Fibroblast of the aortic adventitia (primary cell): ENCODE data around the gene SLX9. TPM values are rescaled to one million over a fixed set of nuclear protein-coding genes. Genes with fewer than 3 reads are reported as not detected.

ENCODE experiments used
- DNase-seq: peaks from one replicate; pipeline ENCODE4 v3.0.0-alpha.2; 2010; ENCODE audit warnings: low read depth
- H3K4me3 ChIP-seq: 2 replicates; pipeline ENCODE4 v1.5.1; 2011; ENCODE audit warnings: low read depth, mild to moderate bottlenecking, control low read depth, low read length, moderate library complexity
- total RNA-seq: library from RNA; depleted of rRNA; stranded (reverse); fragments of >200 nt; gene quantifications from 2 replicates; pipeline ENCODE4 v1.2.3, GENCODE V29; 2012; ENCODE audit warnings: low replicate concordance
- TF ChIP-seq, protein P1 (sequence below): IDR thresholded peaks from 2 replicates; pipeline ENCODE4 v1.5.1; 2011; ENCODE audit warnings: mild to moderate bottlenecking, low read length, control low read depth, inconsistent platforms; ENCODE audit not compliant: insufficient read depth

SLX9 gene
- total RNA-seq, 1 donor = 6.0 TPM

DNA sequence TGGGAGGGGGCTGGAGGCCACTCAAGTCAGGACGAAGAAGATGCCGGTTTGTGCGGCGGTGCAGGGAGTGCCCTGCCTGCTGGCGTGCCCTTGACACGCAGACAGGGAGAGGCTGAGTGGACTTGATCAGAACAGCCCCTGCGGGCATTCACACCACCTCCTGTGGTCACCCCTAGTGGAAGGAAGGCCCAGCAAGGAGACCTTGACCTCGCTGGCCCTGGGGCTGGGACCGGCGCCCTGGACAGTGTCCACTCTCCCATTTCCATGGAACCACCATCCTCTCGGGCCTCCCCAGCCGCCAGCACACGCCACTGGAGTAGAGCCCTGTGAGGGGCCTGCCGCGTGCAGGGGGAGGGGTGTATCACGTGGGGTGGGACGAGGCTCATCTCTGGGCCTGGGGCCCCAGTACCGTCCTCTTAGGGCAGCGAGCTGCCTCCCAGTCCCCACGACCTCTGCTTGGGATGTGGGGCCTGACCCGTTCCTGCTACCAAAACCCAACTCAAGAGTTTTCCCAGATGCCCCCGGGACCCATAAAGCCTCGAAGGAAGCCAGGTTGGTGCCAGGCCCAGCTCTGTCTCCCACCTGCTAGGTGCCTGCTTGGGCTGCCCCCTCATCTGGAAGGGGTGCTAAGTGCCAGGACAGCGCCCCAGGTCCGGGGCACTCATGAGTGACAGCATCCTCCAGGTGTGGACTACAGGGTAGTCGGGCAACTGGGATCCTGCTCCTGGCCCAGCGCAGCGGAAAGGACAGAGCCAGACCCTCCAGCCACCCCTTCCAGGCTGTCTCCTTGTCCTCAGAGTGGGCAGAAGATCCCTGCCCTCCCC, 62.8 kb downstream of the SLX9 start:
- TF ChIP-seq, protein P1, sequence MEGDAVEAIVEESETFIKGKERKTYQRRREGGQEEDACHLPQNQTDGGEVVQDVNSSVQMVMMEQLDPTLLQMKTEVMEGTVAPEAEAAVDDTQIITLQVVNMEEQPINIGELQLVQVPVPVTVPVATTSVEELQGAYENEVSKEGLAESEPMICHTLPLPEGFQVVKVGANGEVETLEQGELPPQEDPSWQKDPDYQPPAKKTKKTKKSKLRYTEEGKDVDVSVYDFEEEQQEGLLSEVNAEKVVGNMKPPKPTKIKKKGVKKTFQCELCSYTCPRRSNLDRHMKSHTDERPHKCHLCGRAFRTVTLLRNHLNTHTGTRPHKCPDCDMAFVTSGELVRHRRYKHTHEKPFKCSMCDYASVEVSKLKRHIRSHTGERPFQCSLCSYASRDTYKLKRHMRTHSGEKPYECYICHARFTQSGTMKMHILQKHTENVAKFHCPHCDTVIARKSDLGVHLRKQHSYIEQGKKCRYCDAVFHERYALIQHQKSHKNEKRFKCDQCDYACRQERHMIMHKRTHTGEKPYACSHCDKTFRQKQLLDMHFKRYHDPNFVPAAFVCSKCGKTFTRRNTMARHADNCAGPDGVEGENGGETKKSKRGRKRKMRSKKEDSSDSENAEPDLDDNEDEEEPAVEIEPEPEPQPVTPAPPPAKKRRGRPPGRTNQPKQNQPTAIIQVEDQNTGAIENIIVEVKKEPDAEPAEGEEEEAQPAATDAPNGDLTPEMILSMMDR = no peak
- H3K4me3 ChIP-seq = no peak overlapping the region
- no peak for DNase-seq

DNA sequence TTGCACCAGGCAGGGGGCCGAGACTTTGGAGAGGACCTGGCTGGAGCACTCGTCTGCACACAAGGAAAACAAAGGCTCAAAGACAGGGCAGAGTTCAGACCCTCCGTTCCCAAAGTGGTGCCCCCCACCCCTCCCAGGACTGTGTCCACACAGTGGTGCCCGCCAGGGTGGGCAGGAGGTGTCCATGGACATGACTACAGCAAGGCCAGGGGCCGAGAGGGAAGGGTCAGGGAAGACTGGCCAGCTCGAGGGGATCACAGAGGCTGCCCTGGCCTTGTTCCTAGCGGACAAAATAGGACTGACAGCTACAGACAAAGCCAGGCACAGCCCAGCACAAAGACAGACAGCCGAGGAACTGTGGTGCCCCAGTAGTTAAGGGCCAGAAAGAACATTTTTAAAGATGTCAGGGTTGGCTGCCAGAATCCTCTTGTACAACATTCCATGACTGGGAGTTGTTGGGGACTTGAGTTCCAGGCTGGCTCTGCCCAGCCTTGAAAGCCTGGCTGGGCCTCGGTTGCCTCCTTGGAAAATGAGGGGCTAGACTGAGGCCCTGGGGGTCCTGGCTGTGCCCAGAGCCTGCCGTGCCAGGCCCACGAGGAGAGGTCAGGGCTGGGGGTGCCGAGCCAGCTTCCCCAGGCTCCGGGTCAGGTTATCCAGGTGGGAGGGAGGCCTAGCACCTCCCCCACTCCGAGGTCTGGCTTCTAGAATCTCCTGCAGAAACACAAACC, 63.7 kb downstream of the SLX9 start:
- no peak overlapping the region for H3K4me3 ChIP-seq
- TF ChIP-seq, protein P1 = no peak
- DNase-seq = no peak

DNA sequence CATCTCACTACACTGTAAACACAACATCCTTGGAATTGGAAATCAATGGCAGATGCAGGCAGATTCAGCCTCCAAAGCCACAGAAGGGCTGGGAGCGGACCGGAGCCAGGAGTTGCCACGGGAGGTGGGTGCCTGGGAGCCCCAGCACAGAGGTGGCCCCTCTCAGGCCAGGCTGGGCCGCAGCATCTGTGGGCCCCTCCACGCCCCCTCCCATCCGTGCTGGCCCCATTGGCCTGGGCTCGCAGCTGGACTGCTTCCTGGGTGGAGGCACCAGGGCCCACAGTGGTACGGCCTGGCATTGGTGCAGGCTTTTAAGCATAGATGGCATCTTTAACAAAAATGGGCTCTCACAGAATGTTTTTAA, 64.2 kb downstream of the SLX9 start:
- H3K4me3 ChIP-seq = no peak overlapping the region
- TF ChIP-seq, protein P1 = no peak
- DNase-seq = no peak

GRCh38 chr21:45004481-45005247, 64.8 kb downstream of the SLX9 start:
- H3K4me3 ChIP-seq = no peak overlapping the region
- DNase-seq = no peak

DNA sequence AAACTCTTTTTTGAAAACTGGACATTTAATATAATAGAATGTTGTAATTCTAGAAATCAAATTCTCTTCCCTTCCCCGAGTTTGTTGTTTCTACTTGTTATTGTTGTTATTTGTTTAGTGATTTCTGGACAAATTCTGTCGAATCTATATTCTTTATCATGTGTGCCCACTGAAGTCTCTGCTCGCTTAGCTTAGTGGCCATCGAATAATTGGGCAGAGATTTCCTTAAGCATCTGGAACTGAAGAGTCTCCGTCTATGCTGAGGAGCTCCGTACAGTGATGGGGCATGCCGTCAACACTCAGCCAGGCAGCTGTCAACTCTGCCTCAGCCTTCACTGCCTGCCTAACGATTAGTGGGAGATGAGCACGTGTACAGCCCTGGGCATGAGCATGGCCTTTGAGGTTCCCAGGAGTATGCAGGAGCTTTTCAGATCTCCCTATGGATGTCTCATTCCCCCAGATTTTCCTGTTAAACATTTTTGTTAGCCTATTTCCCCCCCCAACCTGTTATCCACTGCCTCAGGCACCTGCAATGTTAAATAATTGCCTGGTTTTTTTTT, 66.8 kb downstream of the SLX9 start:
- TF ChIP-seq, protein P1 = no peak
- no peak for DNase-seq
- no peak overlapping the region for H3K4me3 ChIP-seq

More at GRCh38 chr21:45004481-45005247, 64.8 kb downstream of the SLX9 start:
- TF ChIP-seq, protein P1 = no peak

GRCh38 chr21:45009616-45010015, 69.8 kb downstream of the SLX9 start:
- DNase-seq = no peak
- H3K4me3 ChIP-seq = no peak overlapping the region
- TF ChIP-seq, protein P1 = no peak
